GM11168 (cell line): ENCODE measurements around the gene KLHL41.

Experiments
- in situ Hi-C: fragments of 300-500 bp; cut with MboI; formaldehyde crosslinking; loops from one replicate; pipeline ENCODE4 v1.12.0; 2022; ENCODE audit warnings: low sequenced_read_pairs; ENCODE audit not compliant: unreplicated experiment

The KLHL41 gene

DNA sequence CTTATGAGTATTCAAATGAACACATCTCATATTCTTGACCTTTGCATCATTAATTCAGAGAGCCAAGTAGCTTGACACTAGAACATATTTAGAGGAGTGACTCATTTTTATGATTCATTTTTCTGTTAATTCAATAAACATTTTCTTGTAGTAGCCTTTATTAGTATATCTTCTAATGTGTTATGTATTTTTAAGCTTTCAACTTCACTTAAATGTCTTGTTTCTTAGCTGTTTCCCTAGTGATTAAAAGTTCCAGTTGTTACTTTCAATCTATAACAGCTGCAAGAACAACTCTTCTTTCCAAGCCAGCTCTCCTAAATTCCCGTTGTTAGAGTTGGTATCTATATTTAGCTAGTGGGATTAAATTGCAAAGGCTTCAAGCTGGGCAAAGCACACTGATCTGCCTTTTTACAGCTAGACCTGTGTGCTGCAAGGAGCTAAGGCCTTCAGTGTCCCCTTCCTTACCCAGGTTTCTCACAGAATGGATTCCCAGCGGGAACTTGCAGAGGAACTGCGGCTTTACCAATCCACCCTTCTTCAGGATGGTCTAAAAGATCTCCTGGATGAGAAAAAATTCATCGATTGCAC lies at the start of gene KLHL41:
Gene KLHL41, plus strand, starts transcription at position 405 of the 588 bp plus-strand sequence. Its CDS starts 77 bp downstream, at position 482.
- in situ Hi-C loops = no loop called here

DNA sequence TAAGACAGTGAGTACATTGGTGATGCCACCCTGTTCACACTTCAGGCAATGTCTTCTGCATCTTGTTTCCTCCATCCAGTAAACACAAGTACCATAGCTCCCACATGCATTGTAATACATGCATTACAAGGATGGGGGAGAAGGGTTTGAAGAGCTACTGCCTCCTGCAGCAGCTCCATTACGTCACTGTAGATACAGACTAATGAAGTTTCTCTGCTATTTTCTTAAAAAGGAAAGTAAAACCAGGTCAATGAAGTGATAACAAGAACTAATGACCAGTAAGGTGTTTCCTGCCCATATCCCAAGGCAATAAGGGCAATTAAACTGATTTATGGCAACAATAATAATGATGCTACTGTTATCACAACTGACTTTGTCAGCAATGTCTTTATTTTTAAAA lies 48.4 kb upstream of the KLHL41 start:
- in situ Hi-C loops = no loop called here

DNA sequence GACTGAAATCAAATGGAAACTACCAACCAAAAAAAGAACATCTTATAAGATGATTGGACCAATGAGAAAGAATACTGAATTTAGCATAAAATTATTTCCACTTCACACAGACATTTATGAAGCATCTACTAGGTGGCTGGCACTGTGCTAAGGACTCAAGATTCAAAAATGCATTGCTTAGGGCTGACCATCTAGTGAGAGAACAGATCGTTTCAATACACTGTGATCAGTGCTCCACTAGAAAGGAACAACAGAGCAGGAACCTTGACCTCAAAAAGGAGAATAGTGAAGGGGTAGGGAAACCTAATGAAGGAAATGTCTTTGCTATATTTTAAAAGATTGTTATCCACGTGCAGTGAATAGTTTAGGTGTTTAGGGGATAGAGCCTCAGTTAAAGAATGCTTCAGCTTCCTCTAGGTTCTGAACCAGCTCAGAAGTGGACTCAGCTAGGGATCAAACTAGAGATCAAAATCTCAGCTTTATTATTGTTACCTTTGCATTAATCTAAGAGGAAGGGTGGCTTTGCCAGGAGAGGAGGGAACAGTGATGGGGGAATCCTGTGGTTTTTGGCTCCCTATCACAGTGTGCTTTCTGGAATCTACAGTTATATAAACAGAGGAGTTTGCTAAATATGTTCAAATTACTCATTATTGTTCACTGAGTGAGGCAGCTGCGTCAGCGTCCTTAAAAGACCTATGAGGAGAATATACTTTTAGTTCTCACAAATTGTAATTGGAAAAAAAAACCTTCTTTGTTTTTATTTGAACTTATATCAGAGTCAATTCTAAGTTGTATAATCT lies 46.4 kb upstream of the KLHL41 start:
- in situ Hi-C loops = no loop called here

DNA sequence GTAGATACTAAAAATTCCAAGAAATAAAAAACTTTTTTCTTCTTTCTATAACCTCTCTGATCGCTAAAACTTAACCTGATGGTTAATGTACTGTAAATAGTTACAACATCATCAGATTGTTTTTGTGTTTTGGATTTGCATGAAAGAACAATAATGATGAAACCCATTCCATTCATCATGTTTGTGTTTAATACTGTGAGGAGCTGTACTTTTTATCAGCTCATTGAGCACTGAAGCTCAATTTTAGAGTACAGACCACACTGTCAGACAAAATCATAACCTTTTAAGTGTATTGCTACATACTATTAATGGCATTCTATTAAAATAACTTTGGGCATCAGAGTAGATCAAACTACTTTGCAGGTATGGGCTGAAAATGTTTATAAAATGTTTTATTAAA lies 45.0 kb upstream of the KLHL41 start:
- in situ Hi-C loops = no loop called here

DNA sequence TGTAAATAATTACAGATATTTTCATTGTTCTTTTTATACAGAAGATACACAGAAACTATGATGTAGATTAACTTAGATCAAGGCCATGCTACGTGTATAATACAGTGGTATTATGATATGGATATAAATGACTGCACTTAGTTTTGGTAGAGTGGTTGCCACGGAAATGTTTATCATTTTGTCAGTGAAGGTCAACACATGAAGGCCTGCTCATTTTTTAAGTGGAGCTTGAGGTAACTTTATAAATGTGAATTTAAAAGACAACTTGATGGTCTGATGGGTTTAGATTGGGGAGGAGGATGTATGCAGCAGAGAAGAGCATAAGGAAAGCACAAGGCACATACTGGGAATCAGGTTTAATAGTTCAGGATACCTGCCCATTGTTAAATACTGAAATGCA lies 44.6 kb upstream of the KLHL41 start:
- in situ Hi-C loops = no loop called here

GRCh38 chr2:169468841-169469240 lies 40.7 kb upstream of the KLHL41 start:
- in situ Hi-C loops = no loop called here

GRCh38 chr2:169469952-169470572 lies 39.4 kb upstream of the KLHL41 start:
- in situ Hi-C loops = no loop called here

GRCh38 chr2:169472249-169472648 lies 37.3 kb upstream of the KLHL41 start:
- in situ Hi-C loops = no loop called here

DNA sequence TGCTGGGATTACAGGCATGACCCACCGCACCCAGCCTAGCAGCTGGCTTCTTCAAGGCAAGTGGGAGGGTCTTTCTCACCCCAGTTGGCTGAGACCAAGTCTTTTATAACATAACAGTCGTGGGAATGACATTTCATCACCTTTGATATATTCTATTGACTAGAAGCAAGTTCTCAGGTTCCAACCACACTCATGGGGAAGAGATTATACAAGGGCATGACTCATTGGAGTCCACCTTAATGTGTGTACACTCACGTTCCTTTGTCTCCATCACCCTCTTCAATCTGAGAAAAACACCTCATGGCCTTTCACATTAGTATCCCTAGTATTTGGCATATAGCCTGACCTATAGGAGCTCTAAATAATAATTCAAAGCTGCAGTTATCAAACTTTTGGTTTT lies 33.0 kb upstream of the KLHL41 start:
- in situ Hi-C loops = no loop called here

DNA sequence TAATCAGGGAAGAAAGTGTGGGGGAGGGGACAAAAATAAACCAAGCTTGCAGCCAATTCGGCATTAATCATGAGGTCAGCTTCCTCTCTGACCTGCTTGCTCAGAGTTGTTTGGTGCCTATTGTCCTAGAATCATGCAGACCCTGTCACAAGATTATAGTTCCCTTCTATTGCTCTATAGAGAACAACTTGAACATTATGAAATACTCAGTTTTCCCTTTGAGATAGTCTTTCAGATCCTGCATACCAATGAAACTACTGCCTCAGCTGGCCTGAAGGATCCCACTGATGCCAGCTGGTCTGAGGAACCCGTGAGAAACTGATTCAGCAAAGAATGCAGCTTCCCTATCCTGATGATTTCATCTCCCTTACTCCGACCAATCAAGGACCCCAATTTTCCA lies 31.2 kb upstream of the KLHL41 start:
- in situ Hi-C loops = no loop called here

- in situ Hi-C loops = no loop called here
Observed at GRCh38 chr2:169478745-169479256, 30.7 kb upstream of the KLHL41 start.

GRCh38 chr2:169479257-169480078 lies 30.0 kb upstream of the KLHL41 start, which contains the start of gene BBS5:
BBS5 (plus strand) TSS chr2:169479494; CDS start chr2:169479554, 60 bp downstream.
- in situ Hi-C loops = no loop called here

- in situ Hi-C loops = no loop called here
Observed at GRCh38 chr2:169480079-169480465, 29.4 kb upstream of the KLHL41 start.

- in situ Hi-C loops = no loop called here
Observed at GRCh38 chr2:169485650-169486138, 23.8 kb upstream of the KLHL41 start.

GRCh38 chr2:169486487-169486886 lies 23.0 kb upstream of the KLHL41 start:
- in situ Hi-C loops = no loop called here

GRCh38 chr2:169490834-169491233 lies 18.7 kb upstream of the KLHL41 start:
- in situ Hi-C loops = no loop called here

DNA sequence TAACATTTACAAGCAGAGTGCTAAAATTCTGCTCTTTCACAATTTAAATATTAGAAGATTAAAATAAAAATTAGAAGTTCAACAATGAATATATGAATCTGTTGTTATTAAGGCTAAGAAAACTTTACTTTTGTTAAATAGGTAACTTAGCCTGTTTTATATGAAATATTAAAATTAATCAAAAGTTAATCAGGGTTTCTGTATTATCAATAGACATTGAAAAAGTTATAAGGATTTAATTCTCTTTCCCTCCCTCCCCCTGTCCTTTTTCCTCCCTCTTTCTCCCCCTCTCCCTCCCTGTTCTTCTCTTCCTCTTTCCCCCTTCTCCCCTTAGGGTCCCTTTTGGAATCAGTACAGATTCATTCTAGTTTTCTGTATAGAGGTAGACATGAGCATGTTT lies 18.1 kb upstream of the KLHL41 start:
- in situ Hi-C loops = no loop called here

DNA sequence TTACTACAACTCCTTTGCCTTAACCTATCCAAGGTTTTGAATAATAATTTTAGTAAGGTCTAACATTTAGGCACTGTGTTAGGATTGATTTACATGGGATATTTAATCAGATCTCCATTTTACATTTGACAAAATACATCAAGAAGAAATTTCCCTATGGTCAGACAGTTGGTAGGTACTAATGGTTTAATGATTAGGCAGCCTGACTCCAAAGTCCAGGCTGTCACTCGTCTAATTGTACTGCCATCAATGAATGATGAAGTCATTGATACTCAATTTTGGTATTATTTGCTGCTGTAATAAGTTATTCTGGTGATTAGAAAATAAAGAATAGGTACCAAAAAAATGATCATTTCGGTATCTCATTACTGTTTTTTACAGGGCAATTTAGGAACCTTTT lies 16.1 kb upstream of the KLHL41 start:
- in situ Hi-C loops = no loop called here

DNA sequence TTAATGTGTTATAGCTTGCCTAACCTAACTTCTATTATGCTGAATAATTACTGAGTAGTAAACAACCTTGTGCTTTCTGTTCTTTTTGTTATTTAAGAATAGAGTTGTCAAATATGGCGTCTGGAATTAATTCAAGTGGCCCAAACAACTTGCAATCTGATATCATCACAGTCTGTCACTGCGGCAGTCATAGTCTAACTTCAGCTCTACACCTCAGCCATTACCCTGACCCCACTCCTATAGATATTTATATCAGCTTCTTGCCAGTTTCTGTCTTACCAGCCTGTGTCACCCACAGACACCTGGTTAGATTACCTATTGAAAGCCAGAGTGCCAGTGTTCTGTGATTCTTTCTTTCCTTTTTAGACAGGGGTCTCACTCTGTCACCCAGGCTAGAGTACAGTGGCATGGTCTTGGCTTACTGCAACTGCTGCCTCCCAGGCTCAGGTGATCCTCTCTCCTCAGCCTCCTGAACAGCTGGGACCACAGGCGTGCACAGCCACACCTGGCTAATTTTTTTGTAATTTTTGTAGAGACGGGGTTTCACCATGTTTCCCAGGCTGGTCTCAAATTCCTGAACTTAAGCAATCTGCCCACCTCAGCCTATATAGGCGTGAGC lies 14.1 kb upstream of the KLHL41 start:
- in situ Hi-C loops = no loop called here

- in situ Hi-C loops = no loop called here
Observed at GRCh38 chr2:169504651-169505050, 4.9 kb upstream of the KLHL41 start.
